ENCODE measurements around the gene SDK1.

Gene SDK1

GRCh38 chr7:3374239-3374638 lies 73.2 kb downstream of the SDK1 start:
- no peak overlapping the region for H2BK15ac ChIP-seq (ENCODE audit: low read length)
- no peaks in the 10 kb centered on the region for H3K9me3 ChIP-seq (replicated peaks in 1 of 2; ENCODE audit: control insufficient read depth in 2 of 2, insufficient read depth in 1 of 2, low read depth in 1 of 2, low read length in 2 of 2)
- no peak overlapping the region for H2AK5ac ChIP-seq (ENCODE audit: low read depth, low read length)
- H2BK12ac ChIP-seq (ENCODE audit: low read length) = no peak overlapping the region
- H3K4me3 ChIP-seq (ENCODE audit: low read length in 2 of 2) = no peak overlapping the region
- H3K23ac ChIP-seq (ENCODE audit: low read depth, low read length, poor library complexity) = no peak overlapping the region
- H3K36me3 ChIP-seq (replicated peaks in 1 of 2; ENCODE audit: control insufficient read depth in 2 of 2, insufficient read depth in 2 of 2, low read length in 2 of 2) = no peaks in the 10 kb centered on the region
- H4K91ac ChIP-seq (ENCODE audit: low read depth, low read length, poor library complexity) = no peak overlapping the region
- H3K4me2 ChIP-seq (ENCODE audit: insufficient read depth, low read length, poor library complexity, severe bottlenecking) = no peak overlapping the region
- H3K79me1 ChIP-seq (ENCODE audit: low read depth, low read length) = no peaks in the 10 kb centered on the region
- no peak overlapping the region for H3K9ac ChIP-seq (ENCODE audit: low read depth, low read length, poor library complexity)
- no peak overlapping the region for H3K4ac ChIP-seq (ENCODE audit: low read length)
- H3K4me1 ChIP-seq (ENCODE audit: control insufficient read depth in 2 of 2, insufficient read depth in 1 of 2, low read depth in 1 of 2, low read length in 2 of 2) = peaks cover 0 to 13% of the 10 kb centered on the region in 2 donors
- no peak overlapping the region for H3K18ac ChIP-seq (ENCODE audit: low read length)
- DNase-seq (ENCODE audit: low spot score) = no peak
- no peak overlapping the region for H2AFZ ChIP-seq (ENCODE audit: low read length)
- no peak overlapping the region for H3K14ac ChIP-seq (ENCODE audit: low read length)
- H2BK120ac ChIP-seq (ENCODE audit: low read depth, low read length) = no peak overlapping the region
- no peaks in the 10 kb centered on the region for H3K27me3 ChIP-seq (ENCODE audit: control insufficient read depth in 3 of 3, insufficient read depth in 3 of 3, low read depth in 1 of 3, low read length in 3 of 3)
- H3K27ac ChIP-seq (replicated peaks; ENCODE audit: low read length) = no peak overlapping the region
- H2BK5ac ChIP-seq (ENCODE audit: low read length) = no peak overlapping the region
- WGBS, 2 donors (ENCODE audit: extremely low coverage in 2 of 2, insufficient read length in 2 of 2, insufficient replicate concordance in 1 of 2) = no CpG with 5 or more reads among the region's 2 CpGs
- no peak overlapping the region for H4K8ac ChIP-seq (ENCODE audit: low read depth, low read length)

- Histone ChIP-seq H3K36me3 (replicated peaks in 1 of 2; ENCODE audit: control insufficient read depth in 2 of 2, insufficient read depth in 2 of 2, low read length in 2 of 2) (no peaks in the 10 kb centered on the region), H3K27ac (replicated peaks; ENCODE audit: low read length) (peak overlapping the region; percentile 37), H2BK120ac (ENCODE audit: low read depth, low read length) (no peak overlapping the region), H3K23ac (ENCODE audit: low read depth, low read length, poor library complexity) (no peak overlapping the region), H2AFZ (ENCODE audit: low read length) (no peak overlapping the region), H3K9ac (ENCODE audit: low read depth, low read length, poor library complexity) (no peak overlapping the region), H3K9me3 (replicated peaks in 1 of 2; ENCODE audit: control insufficient read depth in 2 of 2, insufficient read depth in 1 of 2, low read depth in 1 of 2, low read length in 2 of 2) (no peaks in the 10 kb centered on the region), H3K79me1 (ENCODE audit: low read depth, low read length) (no peaks in the 10 kb centered on the region), H3K4ac (ENCODE audit: low read length) (no peak overlapping the region), H3K27me3 (ENCODE audit: control insufficient read depth in 3 of 3, insufficient read depth in 3 of 3, low read depth in 1 of 3, low read length in 3 of 3) (no peaks in the 10 kb centered on the region), H3K18ac (ENCODE audit: low read length) (no peak overlapping the region), H2BK15ac (ENCODE audit: low read length) (no peak overlapping the region), H4K8ac (ENCODE audit: low read depth, low read length) (no peak overlapping the region), H3K14ac (ENCODE audit: low read length) (no peak overlapping the region), H2AK5ac (ENCODE audit: low read depth, low read length) (no peak overlapping the region), H3K4me1 (ENCODE audit: control insufficient read depth in 2 of 2, insufficient read depth in 1 of 2, low read depth in 1 of 2, low read length in 2 of 2) (peaks cover 0 to 20% of the 10 kb centered on the region in 2 donors), H2BK12ac (ENCODE audit: low read length) (no peak overlapping the region), H4K91ac (ENCODE audit: low read depth, low read length, poor library complexity) (no peak overlapping the region), H3K4me2 (ENCODE audit: insufficient read depth, low read length, poor library complexity, severe bottlenecking) (no peak overlapping the region), H2BK5ac (ENCODE audit: low read length) (no peak overlapping the region), H3K4me3 (ENCODE audit: low read length in 2 of 2) (no peak overlapping the region)
- no peak for DNase-seq (ENCODE audit: low spot score)
- no CpG with 5 or more reads among the region's 18 CpGs for WGBS, 2 donors (ENCODE audit: extremely low coverage in 2 of 2, insufficient read length in 2 of 2, insufficient replicate concordance in 1 of 2)
Measured at GRCh38 chr7:3378390-3379150, 77.5 kb downstream of the SDK1 start.

GRCh38 chr7:3380034-3380433 lies 79.0 kb downstream of the SDK1 start:
- no CpG with 5 or more reads among the region's 4 CpGs for WGBS, 2 donors (ENCODE audit: extremely low coverage in 2 of 2, insufficient read length in 2 of 2, insufficient replicate concordance in 1 of 2)
- no peak overlapping the region for H2AFZ ChIP-seq (ENCODE audit: low read length)
- H3K4ac ChIP-seq (ENCODE audit: low read length) = no peak overlapping the region
- H3K23ac ChIP-seq (ENCODE audit: low read depth, low read length, poor library complexity) = no peak overlapping the region
- no peaks in the 10 kb centered on the region for H3K36me3 ChIP-seq (replicated peaks in 1 of 2; ENCODE audit: control insufficient read depth in 2 of 2, insufficient read depth in 2 of 2, low read length in 2 of 2)
- H3K18ac ChIP-seq (ENCODE audit: low read length) = no peak overlapping the region
- no peak overlapping the region for H3K14ac ChIP-seq (ENCODE audit: low read length)
- H2BK12ac ChIP-seq (ENCODE audit: low read length) = no peak overlapping the region
- H2AK5ac ChIP-seq (ENCODE audit: low read depth, low read length) = no peak overlapping the region
- no peak for DNase-seq (ENCODE audit: low spot score)
- H3K4me1 ChIP-seq (ENCODE audit: control insufficient read depth in 2 of 2, insufficient read depth in 1 of 2, low read depth in 1 of 2, low read length in 2 of 2) = peaks cover 0 to 20% of the 10 kb centered on the region in 2 donors
- no peak overlapping the region for H3K4me2 ChIP-seq (ENCODE audit: insufficient read depth, low read length, poor library complexity, severe bottlenecking)
- no peak overlapping the region for H3K4me3 ChIP-seq (ENCODE audit: low read length in 2 of 2)
- no peaks in the 10 kb centered on the region for H3K79me1 ChIP-seq (ENCODE audit: low read depth, low read length)
- H2BK15ac ChIP-seq (ENCODE audit: low read length) = no peak overlapping the region
- H4K91ac ChIP-seq (ENCODE audit: low read depth, low read length, poor library complexity) = no peak overlapping the region
- H4K8ac ChIP-seq (ENCODE audit: low read depth, low read length) = no peak overlapping the region
- H2BK120ac ChIP-seq (ENCODE audit: low read depth, low read length) = no peak overlapping the region
- H3K27me3 ChIP-seq (ENCODE audit: control insufficient read depth in 3 of 3, insufficient read depth in 3 of 3, low read depth in 1 of 3, low read length in 3 of 3) = no peaks in the 10 kb centered on the region
- H3K9ac ChIP-seq (ENCODE audit: low read depth, low read length, poor library complexity) = no peak overlapping the region
- H2BK5ac ChIP-seq (ENCODE audit: low read length) = no peak overlapping the region
- no peak overlapping the region for H3K27ac ChIP-seq (replicated peaks; ENCODE audit: low read length)
- H3K9me3 ChIP-seq (replicated peaks in 1 of 2; ENCODE audit: control insufficient read depth in 2 of 2, insufficient read depth in 1 of 2, low read depth in 1 of 2, low read length in 2 of 2) = no peaks in the 10 kb centered on the region

- peaks cover 0 to 20% of the 10 kb centered on the region in 2 donors for H3K4me1 ChIP-seq (ENCODE audit: control insufficient read depth in 2 of 2, insufficient read depth in 1 of 2, low read depth in 1 of 2, low read length in 2 of 2)
- no CpG with 5 or more reads among the region's 12 CpGs for WGBS, 2 donors (ENCODE audit: extremely low coverage in 2 of 2, insufficient read length in 2 of 2, insufficient replicate concordance in 1 of 2)
- no peaks in the 10 kb centered on the region for H3K27me3 ChIP-seq (ENCODE audit: control insufficient read depth in 3 of 3, insufficient read depth in 3 of 3, low read depth in 1 of 3, low read length in 3 of 3)
- no peak overlapping the region for H3K27ac ChIP-seq (replicated peaks; ENCODE audit: low read length)
- H3K18ac ChIP-seq (ENCODE audit: low read length) = no peak overlapping the region
- no peak overlapping the region for H3K4me2 ChIP-seq (ENCODE audit: insufficient read depth, low read length, poor library complexity, severe bottlenecking)
- H3K4ac ChIP-seq (ENCODE audit: low read length) = no peak overlapping the region
- H2BK120ac ChIP-seq (ENCODE audit: low read depth, low read length) = no peak overlapping the region
- H2AK5ac ChIP-seq (ENCODE audit: low read depth, low read length) = no peak overlapping the region
- H2BK15ac ChIP-seq (ENCODE audit: low read length) = no peak overlapping the region
- H3K23ac ChIP-seq (ENCODE audit: low read depth, low read length, poor library complexity) = no peak overlapping the region
- no peak overlapping the region for H3K14ac ChIP-seq (ENCODE audit: low read length)
- no peaks in the 10 kb centered on the region for H3K79me1 ChIP-seq (ENCODE audit: low read depth, low read length)
- H4K8ac ChIP-seq (ENCODE audit: low read depth, low read length) = no peak overlapping the region
- H3K4me3 ChIP-seq (ENCODE audit: low read length in 2 of 2) = no peak overlapping the region
- H3K9ac ChIP-seq (ENCODE audit: low read depth, low read length, poor library complexity) = no peak overlapping the region
- no peak overlapping the region for H2BK5ac ChIP-seq (ENCODE audit: low read length)
- H3K36me3 ChIP-seq (replicated peaks in 1 of 2; ENCODE audit: control insufficient read depth in 2 of 2, insufficient read depth in 2 of 2, low read length in 2 of 2) = no peaks in the 10 kb centered on the region
- no peak overlapping the region for H4K91ac ChIP-seq (ENCODE audit: low read depth, low read length, poor library complexity)
- H2AFZ ChIP-seq (ENCODE audit: low read length) = no peak overlapping the region
- no peaks in the 10 kb centered on the region for H3K9me3 ChIP-seq (replicated peaks in 1 of 2; ENCODE audit: control insufficient read depth in 2 of 2, insufficient read depth in 1 of 2, low read depth in 1 of 2, low read length in 2 of 2)
- no peak overlapping the region for H2BK12ac ChIP-seq (ENCODE audit: low read length)
- no peak for DNase-seq (ENCODE audit: low spot score)
Measured at GRCh38 chr7:3380886-3381685, 80.0 kb downstream of the SDK1 start.
